Activated CD8-positive, alpha-beta T cell treated with anti-CD3 and anti-CD28 coated beads for 36 hours (primary cell): ENCODE data around the gene KCNIP3. TPM values are rescaled to one million over a fixed set of nuclear protein-coding genes. Genes with fewer than 3 reads are reported as not detected.

Source experiments
- ATAC-seq: fragments of 200-7000 bp; cut with Tn5 transposase; one replicate; pipeline ENCODE4 v1.10.0; 2021; ENCODE audit warnings: mild to moderate bottlenecking, moderate library complexity
- CTCF ChIA-PET: fragments of 350-600 bp; sonication (Branson Sonifier 250); formaldehyde crosslinking; loops from one replicate; lab custom pipeline; 2021; ENCODE audit warnings: antibody characterized with exemption; lab: Charles Lee
- POLR2A ChIA-PET: fragments of 350-600 bp; sonication (Branson Sonifier 250); formaldehyde crosslinking; loops from one replicate; lab custom pipeline; 2021; ENCODE audit warnings: antibody characterized with exemption; lab: Charles Lee
- DNase-seq: peaks from one replicate; pipeline ENCODE4 v3.0.0-alpha.2; 2020
- H3K27ac Mint-ChIP-seq: one replicate; pipeline ENCODE4 v1.8.0; 2021; ENCODE audit warnings: mild to moderate bottlenecking, mixed read lengths
- H3K27me3 Mint-ChIP-seq: one replicate; pipeline ENCODE4 v1.8.0; 2021; ENCODE audit warnings: mixed read lengths
- H3K36me3 Mint-ChIP-seq: one replicate; pipeline ENCODE4 v1.8.0; 2021; ENCODE audit warnings: low read depth, mixed read lengths
- H3K4me1 Mint-ChIP-seq: one replicate; pipeline ENCODE4 v1.8.0; 2021; ENCODE audit warnings: low read depth, mixed read lengths
- H3K4me3 Mint-ChIP-seq: one replicate; pipeline ENCODE4 v1.8.0; 2021; ENCODE audit warnings: mild to moderate bottlenecking, moderate library complexity, mixed read lengths
- H3K9me3 Mint-ChIP-seq: one replicate; pipeline ENCODE4 v1.8.0; 2021; ENCODE audit warnings: mixed read lengths
- intact Hi-C: fragments of 100-400 bp; cut with micrococcal nuclease; formaldehyde crosslinking; loops from one replicate; pipeline ENCODE4 v1.10.0; 2022
- total RNA-seq, 2 experiments: library from RNA; stranded (reverse); gene quantifications; one replicate each; pipeline ENCODE4 v1.2.3, GENCODE V29; 2021
- TF ChIP-seq, protein P1 (sequence below): fragments of 200-600 bp; IDR thresholded peaks from one replicate; pipeline ENCODE4 v1.8.0; 2022; ENCODE audit warnings: antibody characterized with exemption, mild to moderate bottlenecking

The KCNIP3 gene
- total RNA-seq, 2 experiments from 2014 or later, result not detected

DNA sequence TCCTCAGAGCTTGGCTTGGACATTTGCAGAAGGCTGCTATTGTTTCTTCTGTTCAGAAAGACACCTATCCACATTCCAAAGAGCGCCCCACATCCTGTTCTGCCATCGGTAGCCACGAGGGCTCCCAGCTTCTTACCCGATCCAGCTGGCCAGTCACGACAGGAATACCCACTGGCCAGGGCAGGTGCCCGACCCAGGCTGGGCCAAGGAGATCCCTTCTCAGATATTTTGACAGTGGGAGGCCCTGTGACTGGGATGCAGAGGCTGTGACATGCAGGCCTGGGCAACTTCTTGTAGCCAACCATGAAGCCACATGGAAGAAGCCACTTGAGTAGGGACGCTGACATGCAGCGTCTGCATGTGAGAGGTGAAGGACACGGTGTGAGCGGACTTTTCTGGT lies 34.5 kb downstream of the KCNIP3 start:
- DNase-seq (no peak), ATAC-seq (no peak)
- H3K4me1 Mint-ChIP-seq, result no peaks in the 10 kb centered on the region
- intact Hi-C loops, result no loop called here
- H3K36me3 Mint-ChIP-seq, result no peaks in the 10 kb centered on the region
- no peaks in the 10 kb centered on the region for H3K27me3 Mint-ChIP-seq
- H3K27ac Mint-ChIP-seq, result no peak overlapping the region
- H3K4me3 Mint-ChIP-seq, result no peak overlapping the region
- ChIA-PET POLR2A (no interaction called here), CTCF (interaction anchor here (1.2 kb wide), 1 partner anchor 13 kb away, joined by 4 read pairs; no protein-coding TSS in a partner anchor)
- TF ChIP-seq, protein P1, sequence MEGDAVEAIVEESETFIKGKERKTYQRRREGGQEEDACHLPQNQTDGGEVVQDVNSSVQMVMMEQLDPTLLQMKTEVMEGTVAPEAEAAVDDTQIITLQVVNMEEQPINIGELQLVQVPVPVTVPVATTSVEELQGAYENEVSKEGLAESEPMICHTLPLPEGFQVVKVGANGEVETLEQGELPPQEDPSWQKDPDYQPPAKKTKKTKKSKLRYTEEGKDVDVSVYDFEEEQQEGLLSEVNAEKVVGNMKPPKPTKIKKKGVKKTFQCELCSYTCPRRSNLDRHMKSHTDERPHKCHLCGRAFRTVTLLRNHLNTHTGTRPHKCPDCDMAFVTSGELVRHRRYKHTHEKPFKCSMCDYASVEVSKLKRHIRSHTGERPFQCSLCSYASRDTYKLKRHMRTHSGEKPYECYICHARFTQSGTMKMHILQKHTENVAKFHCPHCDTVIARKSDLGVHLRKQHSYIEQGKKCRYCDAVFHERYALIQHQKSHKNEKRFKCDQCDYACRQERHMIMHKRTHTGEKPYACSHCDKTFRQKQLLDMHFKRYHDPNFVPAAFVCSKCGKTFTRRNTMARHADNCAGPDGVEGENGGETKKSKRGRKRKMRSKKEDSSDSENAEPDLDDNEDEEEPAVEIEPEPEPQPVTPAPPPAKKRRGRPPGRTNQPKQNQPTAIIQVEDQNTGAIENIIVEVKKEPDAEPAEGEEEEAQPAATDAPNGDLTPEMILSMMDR, result no peak
- H3K9me3 Mint-ChIP-seq, result no peaks in the 10 kb centered on the region

DNA sequence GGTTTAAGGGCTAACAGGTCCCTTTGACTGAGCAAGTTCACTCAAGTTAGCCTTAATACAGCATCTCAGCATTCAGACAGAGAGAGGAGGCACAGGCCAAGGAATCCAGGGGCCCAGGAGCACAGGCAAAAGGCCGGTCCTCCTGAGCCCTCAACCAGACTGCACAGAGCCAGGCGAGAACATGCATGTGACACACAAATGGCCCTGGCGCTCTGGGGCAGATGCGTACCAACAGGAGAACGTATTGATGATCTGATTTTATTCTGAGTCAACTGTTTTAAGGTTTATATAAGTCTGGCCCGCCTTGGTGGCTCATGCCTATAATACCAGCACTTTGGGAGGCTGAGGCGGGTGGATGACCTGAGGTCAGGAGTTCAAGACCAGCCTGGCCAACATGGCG lies 34.9 kb downstream of the KCNIP3 start:
- H3K27me3 Mint-ChIP-seq, result no peaks in the 10 kb centered on the region
- no peaks in the 10 kb centered on the region for H3K36me3 Mint-ChIP-seq
- CTCF ChIA-PET, result interaction anchor here (1.2 kb wide), 1 partner anchor 13 kb away, joined by 4 read pairs; no protein-coding TSS in a partner anchor
- POLR2A ChIA-PET, result no interaction called here
- TF ChIP-seq, protein P1, result no peak
- H3K9me3 Mint-ChIP-seq, result no peaks in the 10 kb centered on the region
- H3K4me1 Mint-ChIP-seq, result no peaks in the 10 kb centered on the region
- H3K27ac Mint-ChIP-seq, result no peak overlapping the region
- ATAC-seq, result no peak
- no peak overlapping the region for H3K4me3 Mint-ChIP-seq
- no peak for DNase-seq
- intact Hi-C loops, result no loop called here

DNA sequence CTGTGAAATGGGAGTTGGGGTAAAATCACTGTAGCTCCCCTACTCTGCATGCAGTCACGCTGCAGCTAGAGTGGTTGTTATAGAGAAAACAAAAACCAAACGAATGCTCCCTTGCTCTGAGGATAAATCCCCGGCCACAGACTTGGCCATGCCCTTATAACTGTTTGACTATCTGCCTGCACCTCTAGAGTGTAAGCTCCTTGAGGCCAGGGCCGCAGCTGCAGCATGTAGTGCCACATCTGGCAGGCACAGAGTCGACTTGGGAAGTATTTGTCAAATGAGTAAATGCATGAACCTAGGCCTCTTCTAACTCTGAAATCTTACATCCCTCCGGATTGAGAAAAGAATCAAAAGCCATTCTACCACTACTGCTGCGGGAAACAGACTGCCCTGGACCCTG lies 35.9 kb downstream of the KCNIP3 start:
- no peak for ATAC-seq
- POLR2A ChIA-PET, result no interaction called here
- intact Hi-C loops, result no loop called here
- H3K27me3 Mint-ChIP-seq, result no peaks in the 10 kb centered on the region
- no peak for DNase-seq
- H3K4me1 Mint-ChIP-seq, result no peaks in the 10 kb centered on the region
- no peak overlapping the region for H3K27ac Mint-ChIP-seq
- no peaks in the 10 kb centered on the region for H3K36me3 Mint-ChIP-seq
- no peak overlapping the region for H3K4me3 Mint-ChIP-seq
- H3K9me3 Mint-ChIP-seq, result no peaks in the 10 kb centered on the region
- TF ChIP-seq, protein P1, result no peak
- CTCF ChIA-PET, result interaction anchor here (3.3 kb wide), 1 partner anchor 12 kb away, joined by 11 read pairs; no protein-coding TSS in a partner anchor

DNA sequence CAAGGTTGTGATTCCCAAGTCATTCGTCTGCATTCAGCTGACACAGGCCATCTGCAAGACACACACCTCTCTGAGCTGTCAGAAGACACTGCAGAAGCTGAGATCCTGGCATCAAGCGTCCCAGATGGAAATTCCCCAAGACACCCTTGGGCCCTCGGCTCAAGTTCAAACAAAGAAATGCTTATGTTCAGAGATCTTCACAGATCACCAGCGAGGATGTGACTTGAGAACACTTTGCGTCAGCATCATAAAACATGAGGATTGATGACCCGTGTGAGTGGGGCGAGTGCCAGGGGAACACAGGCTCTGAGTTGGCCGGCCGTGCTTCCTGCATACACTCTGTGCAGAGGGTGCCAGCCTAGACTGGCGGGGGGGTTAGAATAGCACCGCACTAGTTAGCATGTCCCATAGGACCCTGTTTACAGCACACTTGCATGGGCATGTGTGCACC lies 36.8 kb downstream of the KCNIP3 start:
- no peak overlapping the region for H3K27ac Mint-ChIP-seq
- H3K36me3 Mint-ChIP-seq, result no peaks in the 10 kb centered on the region
- intact Hi-C loops, result no loop called here
- ChIA-PET POLR2A (no interaction called here), CTCF (interaction anchor here (3.3 kb wide), 1 partner anchor 11 kb away, joined by 11 read pairs; no protein-coding TSS in a partner anchor)
- TF ChIP-seq, protein P1, result no peak
- ATAC-seq (no peak), DNase-seq (no peak)
- no peaks in the 10 kb centered on the region for H3K4me1 Mint-ChIP-seq
- H3K9me3 Mint-ChIP-seq, result no peaks in the 10 kb centered on the region
- no peaks in the 10 kb centered on the region for H3K27me3 Mint-ChIP-seq
- H3K4me3 Mint-ChIP-seq, result no peak overlapping the region

DNA sequence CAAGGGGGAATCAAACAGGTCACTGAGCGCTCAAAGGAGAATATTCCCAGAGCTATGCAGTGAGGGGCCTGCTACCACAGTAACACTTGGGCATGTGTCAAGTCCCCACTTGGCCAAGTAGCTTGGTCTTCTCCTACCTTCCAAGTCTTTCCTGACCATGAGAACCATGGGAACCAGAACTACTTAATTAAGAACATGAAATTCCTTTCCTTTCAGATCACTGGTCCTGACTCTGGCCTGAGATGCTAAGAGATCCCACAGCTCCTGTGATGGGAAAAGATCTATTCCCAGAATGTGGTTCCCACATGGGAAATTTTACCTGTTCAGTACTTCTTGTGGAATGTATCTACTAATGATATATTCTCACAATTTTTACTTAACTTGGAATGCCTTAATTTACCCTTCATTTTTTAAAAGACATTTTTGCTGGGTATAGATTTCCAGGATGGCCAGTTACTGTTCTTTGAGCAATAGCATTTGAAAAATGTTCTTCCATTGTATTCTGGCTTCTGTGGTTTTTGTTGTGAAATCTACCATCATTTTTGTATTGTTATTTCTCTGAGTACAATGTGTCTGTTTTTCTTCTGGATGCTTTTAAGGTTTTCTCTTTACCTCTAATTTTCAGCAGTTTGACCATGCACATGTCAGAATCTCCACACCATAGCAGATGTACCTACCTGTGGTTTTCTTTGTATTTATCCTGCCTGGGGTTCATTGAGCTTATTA lies 37.9 kb downstream of the KCNIP3 start:
- Mint-ChIP-seq H3K36me3 (no peaks in the 10 kb centered on the region), H3K4me3 (no peak overlapping the region), H3K27ac (no peak overlapping the region), H3K27me3 (no peaks in the 10 kb centered on the region), H3K9me3 (no peaks in the 10 kb centered on the region), H3K4me1 (no peaks in the 10 kb centered on the region)
- DNase-seq (no peak), ATAC-seq (no peak)
- intact Hi-C loops, result no loop called here
- TF ChIP-seq, protein P1, result no peak
- ChIA-PET CTCF (interaction anchor here (3.3 kb wide), 1 partner anchor 10 kb away, joined by 11 read pairs; no protein-coding TSS in a partner anchor), POLR2A (no interaction called here)
